ENCODE results near the gene TNS4. TPM values are rescaled to one million over a fixed set of nuclear protein-coding genes. Genes with fewer than 3 reads are reported as not detected.
A peak's percentile ranks its signal among the peaks of the same experiment; 100 is the strongest.

Gene TNS4
- total RNA-seq, 4 donors from 2014 or later: 0.30 TPM; not detected in 3

DNA sequence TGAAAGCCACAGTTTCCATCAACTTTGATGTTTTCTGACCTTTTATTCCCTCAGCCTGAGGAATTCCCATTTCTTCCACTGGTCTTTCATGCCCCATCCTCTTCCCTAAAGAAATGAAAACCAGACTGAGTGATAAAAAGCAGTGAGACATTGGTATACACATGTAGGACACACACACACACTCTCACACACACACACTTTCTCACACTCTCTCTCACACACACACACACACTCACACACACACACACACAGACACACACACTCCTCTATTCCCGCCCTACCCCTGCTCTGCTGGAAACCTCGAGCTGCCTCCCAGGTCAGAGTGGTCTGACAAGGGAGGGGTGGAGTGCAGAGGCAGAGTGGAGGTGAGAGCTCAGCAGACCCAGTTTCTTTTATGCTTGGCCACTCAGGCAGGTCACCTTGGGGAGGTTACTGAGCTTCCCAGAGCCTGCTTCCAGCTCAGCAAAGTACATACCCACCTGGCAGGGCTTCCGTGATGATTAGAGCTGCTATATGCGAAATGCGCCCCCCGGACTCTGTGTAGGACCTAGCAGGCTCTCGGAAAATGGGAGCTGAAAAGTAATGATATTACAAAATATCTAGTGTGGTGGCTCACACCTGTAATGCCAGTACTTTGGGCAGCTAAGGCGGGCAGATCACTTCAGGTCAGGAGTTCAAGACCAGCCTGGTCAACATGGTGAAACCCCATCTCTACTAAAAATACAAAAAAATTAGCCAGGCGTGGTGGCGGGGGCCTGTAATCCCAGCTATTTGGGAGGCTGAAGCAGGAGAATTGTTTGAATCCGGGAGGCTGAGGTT, 33.2 kb upstream of the TNS4 start:
- Histone ChIP-seq H3K9me3 (no peaks in the 10 kb centered on the region), H3K27me3 (no peaks in the 10 kb centered on the region), H3K4me1 (peaks cover 0 to 74% (median 43%) of the 10 kb centered on the region in 4 donors), H3K4me3 (no peak overlapping the region), H3K36me3 (no peaks in the 10 kb centered on the region), H3K27ac (peak overlapping the region in 2 of 4 donors; percentile 91 to 97)
- no peak for DNase-seq (ENCODE audit: low spot score in 2 of 2)
- TF ChIP-seq POLR2A (IDR thresholded peaks at IDR 0.05): no peak
- TF ChIP-seq, protein P1, sequence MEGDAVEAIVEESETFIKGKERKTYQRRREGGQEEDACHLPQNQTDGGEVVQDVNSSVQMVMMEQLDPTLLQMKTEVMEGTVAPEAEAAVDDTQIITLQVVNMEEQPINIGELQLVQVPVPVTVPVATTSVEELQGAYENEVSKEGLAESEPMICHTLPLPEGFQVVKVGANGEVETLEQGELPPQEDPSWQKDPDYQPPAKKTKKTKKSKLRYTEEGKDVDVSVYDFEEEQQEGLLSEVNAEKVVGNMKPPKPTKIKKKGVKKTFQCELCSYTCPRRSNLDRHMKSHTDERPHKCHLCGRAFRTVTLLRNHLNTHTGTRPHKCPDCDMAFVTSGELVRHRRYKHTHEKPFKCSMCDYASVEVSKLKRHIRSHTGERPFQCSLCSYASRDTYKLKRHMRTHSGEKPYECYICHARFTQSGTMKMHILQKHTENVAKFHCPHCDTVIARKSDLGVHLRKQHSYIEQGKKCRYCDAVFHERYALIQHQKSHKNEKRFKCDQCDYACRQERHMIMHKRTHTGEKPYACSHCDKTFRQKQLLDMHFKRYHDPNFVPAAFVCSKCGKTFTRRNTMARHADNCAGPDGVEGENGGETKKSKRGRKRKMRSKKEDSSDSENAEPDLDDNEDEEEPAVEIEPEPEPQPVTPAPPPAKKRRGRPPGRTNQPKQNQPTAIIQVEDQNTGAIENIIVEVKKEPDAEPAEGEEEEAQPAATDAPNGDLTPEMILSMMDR (IDR thresholded peaks at IDR 0.05): no peak
- TF ChIP-seq EP300 (IDR thresholded peaks at IDR 0.05): no peak
- 80 to 87% methylated on average over 11 of the region's 11 CpGs for WGBS, 2 donors

DNA sequence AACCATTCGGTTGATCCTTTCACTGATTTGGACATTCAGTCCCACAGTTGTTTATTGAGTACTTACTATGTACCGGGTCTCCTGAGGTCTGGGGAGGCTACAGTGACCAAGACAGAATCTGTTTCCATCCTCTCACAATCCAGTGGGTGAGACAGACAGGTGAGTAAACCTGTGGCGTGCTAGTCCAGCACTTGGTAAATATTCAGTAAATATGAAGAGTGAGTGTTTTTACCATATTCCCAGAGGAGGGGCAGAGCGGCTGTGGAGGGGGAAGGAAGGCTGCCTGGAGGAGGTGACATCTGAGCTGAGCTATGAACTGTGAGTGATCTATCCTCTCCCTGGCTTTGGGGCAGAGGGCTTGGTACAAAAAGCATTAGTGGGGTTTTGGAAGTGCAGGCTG, 32.5 kb upstream of the TNS4 start:
- Histone ChIP-seq H3K4me3 (no peak overlapping the region), H3K36me3 (no peaks in the 10 kb centered on the region), H3K9me3 (no peaks in the 10 kb centered on the region), H3K27ac (peak overlapping the region in 3 of 4 donors; percentile 21 to 97 (median 91)), H3K4me1 (peaks cover 0 to 68% (median 41%) of the 10 kb centered on the region in 4 donors), H3K27me3 (no peaks in the 10 kb centered on the region)
- TF ChIP-seq EP300 (IDR thresholded peaks at IDR 0.05) (no peak), POLR2A (IDR thresholded peaks at IDR 0.05) (no peak)
- TF ChIP-seq, protein P1 (IDR thresholded peaks at IDR 0.05): no peak
- WGBS, 2 donors: 55 to 69% methylated on average over 4 of the region's 4 CpGs
- no peak for DNase-seq (ENCODE audit: low spot score in 2 of 2)

DNA sequence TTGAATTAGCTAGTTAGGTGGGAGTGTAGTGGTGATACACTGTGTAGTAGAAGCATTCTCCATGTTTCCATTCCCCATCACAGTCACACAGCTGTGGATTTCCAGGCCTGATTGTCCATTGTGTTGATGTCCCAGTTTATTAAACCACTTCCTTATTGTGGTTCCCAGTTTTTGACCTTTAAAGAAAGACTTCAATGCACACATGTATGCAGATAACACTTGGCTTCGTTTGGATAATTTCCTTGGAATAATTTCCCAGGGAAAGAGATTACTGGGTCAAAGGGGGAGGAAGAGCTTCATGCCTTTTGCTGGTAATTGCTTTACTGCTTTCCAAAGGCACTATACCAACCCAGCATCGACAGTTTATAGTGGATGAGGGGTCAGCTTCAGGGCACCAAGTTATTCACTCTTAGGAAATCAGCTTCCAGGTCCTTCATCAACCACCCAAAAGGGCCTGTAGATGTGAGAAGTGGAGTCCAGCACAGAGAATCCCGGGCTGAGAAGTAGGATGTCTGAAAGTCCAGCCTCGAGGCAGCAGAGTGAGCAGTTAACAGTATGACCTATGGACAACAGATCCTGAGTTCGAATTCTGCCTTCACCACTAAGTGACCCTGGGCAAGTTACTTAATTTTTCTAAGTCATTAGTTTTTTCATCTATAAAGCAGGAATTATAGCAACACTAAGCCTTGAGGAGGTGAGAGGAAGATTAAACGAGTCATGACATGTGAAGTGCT, 31.3 kb upstream of the TNS4 start:
- H3K4me1 ChIP-seq: peaks cover 0 to 56% (median 34%) of the 10 kb centered on the region in 4 donors

DNA sequence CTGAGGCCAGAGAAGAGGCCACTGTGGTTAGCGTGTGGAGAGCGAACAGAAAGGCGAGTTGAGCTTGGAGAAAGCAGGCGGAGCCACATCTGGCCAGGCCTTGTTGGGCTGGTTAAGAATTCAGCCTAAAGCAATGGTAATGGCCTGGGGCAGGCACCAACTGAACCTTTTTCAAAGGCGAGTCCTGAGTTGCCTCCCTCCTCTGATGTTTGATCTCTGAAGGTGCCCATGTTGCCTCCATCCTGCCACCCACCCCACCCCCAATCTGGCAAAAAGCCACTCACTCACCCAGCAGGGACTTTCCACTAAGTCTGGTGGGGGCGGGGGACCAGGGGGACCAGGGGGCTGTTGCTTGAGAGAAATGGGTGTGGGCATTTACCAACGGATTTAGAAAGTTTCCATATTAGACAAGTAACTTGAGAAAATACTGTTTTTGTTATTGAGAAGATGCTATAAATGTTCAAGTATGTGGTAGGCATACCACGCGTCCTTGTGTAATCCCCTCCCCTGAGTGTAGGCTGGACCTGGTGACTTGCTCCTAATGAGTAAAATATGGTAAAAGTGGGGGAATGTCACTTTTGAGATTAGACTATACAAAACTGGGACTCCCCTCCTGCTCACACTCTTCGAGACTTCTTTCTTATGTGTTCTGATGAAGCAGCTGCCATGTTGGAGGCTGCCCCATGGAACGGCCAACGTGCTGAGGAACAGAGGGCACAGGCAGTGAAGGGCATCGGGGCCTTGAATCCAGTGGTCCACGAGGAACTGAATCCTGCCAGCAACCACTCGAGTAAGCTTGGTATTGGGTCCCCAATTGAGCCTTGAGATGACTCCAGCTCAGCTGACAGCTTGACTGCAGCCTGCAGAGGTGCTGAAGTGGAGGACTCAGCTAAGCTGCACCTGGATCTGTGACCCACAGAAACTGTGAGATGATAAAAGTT, 29.9 kb upstream of the TNS4 start:
- DNase-seq (ENCODE audit: low spot score in 2 of 2): peak in 1 of 2 donors; percentile 8

More for the DNA sequence above, 31.3 kb upstream of the TNS4 start:
- 40 to 45% methylated on average over 6 of the region's 6 CpGs for WGBS, 2 donors
- Histone ChIP-seq H3K27ac (peak overlapping the region in 3 of 4 donors; percentile 21 to 91 (median 65)), H3K4me3 (no peak overlapping the region), H3K36me3 (no peaks in the 10 kb centered on the region), H3K27me3 (no peaks in the 10 kb centered on the region), H3K9me3 (no peaks in the 10 kb centered on the region)
- DNase-seq (ENCODE audit: low spot score in 2 of 2): peak in 1 of 2 donors; percentile 9
- peak in 1 of 2 donors; percentile 42 for TF ChIP-seq EP300 (IDR thresholded peaks at IDR 0.05)
- TF ChIP-seq, protein P1 (IDR thresholded peaks at IDR 0.05): no peak

More for the DNA sequence above, 29.9 kb upstream of the TNS4 start:
- Histone ChIP-seq H3K27ac (peak overlapping the region in 1 of 4 donors; percentile 91), H3K9me3 (no peaks in the 10 kb centered on the region), H3K4me3 (no peak overlapping the region), H3K4me1 (peaks cover 0 to 42% (median 22%) of the 10 kb centered on the region in 4 donors), H3K36me3 (no peaks in the 10 kb centered on the region), H3K27me3 (no peaks in the 10 kb centered on the region)
- WGBS, 2 donors: 89 to 91% methylated on average over 15 of the region's 15 CpGs
- TF ChIP-seq POLR2A (IDR thresholded peaks at IDR 0.05) (no peak), EP300 (IDR thresholded peaks at IDR 0.05) (no peak)
- TF ChIP-seq, protein P1 (IDR thresholded peaks at IDR 0.05): no peak

All from tibial nerve (tissue), 4 donors.